Subcutaneous abdominal adipose tissue (tissue), 5 donors: ENCODE results near the gene HSF4.
A peak's percentile ranks its signal among the peaks of the same experiment; 100 is the strongest.

Source experiments
- H3K27ac ChIP-seq: one replicate; pipeline ENCODE4 v1.7.0; 2013; ENCODE audit warnings: low read depth, mild to moderate bottlenecking, inconsistent platforms, low read length, moderate library complexity
- H3K27me3 ChIP-seq, 5 donors: one replicate each; pipeline ENCODE4 v1.7.0; 2013; ENCODE audit warnings: low read length in 5 of 5, inconsistent platforms in 1 of 5; ENCODE audit not compliant: control insufficient read depth in 5 of 5, insufficient read depth in 4 of 5
- H3K36me3 ChIP-seq, 5 donors: one replicate each; pipeline ENCODE4 v1.7.0; 2013; ENCODE audit warnings: low read length in 5 of 5; ENCODE audit not compliant: control insufficient read depth in 5 of 5, insufficient read depth in 5 of 5
- H3K4me1 ChIP-seq, 5 donors: one replicate each; pipeline ENCODE4 v1.7.0; 2013; ENCODE audit warnings: low read length in 5 of 5, mild to moderate bottlenecking in 3 of 5, moderate library complexity in 1 of 5; ENCODE audit not compliant: control insufficient read depth in 5 of 5, insufficient read depth in 5 of 5
- H3K4me3 ChIP-seq, 5 donors: one replicate each; pipeline ENCODE4 v1.7.0; 2013; ENCODE audit warnings: low read length in 5 of 5, low read depth in 1 of 5
- H3K9ac ChIP-seq, 5 donors: one replicate each; pipeline ENCODE4 v1.7.0; 2013; ENCODE audit warnings: low read length in 5 of 5, mild to moderate bottlenecking in 4 of 5, moderate library complexity in 3 of 5
- H3K9me3 ChIP-seq, 5 donors: one replicate each; pipeline ENCODE4 v1.7.0; 2013; ENCODE audit warnings: low read length in 5 of 5; ENCODE audit not compliant: control insufficient read depth in 5 of 5
- donor health status: healthy.
- donor health status: healthy.
- donor health status: healthy.
- donor health status: healthy.
- donor health status: healthy.

The HSF4 gene

DNA sequence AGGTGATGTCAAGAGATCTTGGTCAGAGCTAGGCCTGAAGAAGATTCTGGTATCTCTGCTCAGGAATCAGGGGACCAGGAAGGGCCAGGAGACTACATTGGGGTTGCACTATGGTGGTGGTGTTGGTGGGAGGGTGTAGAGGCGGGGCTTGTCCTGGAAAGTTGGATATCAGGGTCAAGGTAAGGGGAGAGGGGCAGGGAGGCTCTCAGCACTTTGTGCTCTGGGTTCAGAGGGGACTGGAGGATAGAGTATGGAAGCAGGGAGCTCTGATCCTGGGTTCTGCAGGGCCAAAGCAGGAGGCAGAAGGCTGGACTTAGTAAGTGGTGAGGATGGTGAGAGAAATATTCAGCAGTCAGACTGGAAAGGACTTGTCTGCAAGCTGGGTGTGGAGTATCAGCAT is 8.8 kb downstream of the HSF4 start:
- H3K4me3 ChIP-seq = peak overlapping the region; percentile 56 to 74 (median 63)
- peak overlapping the region in 2 of 5 donors; percentile 56 to 74 for H3K9ac ChIP-seq
- peak overlapping the region; percentile 69 for H3K27ac ChIP-seq
- peaks cover 5 to 64% (median 60%) of the 10 kb centered on the region in 5 donors for H3K4me1 ChIP-seq
- H3K9me3 ChIP-seq = no peaks in the 10 kb centered on the region
- H3K27me3 ChIP-seq = no peaks in the 10 kb centered on the region
- peaks cover 0 to 10% (median 4%) of the 10 kb centered on the region in 5 donors for H3K36me3 ChIP-seq

GRCh38 chr16:67173808-67174705 is 9.5 kb downstream of the HSF4 start:
- Histone ChIP-seq H3K9ac (peak overlapping the region in 4 of 5 donors; percentile 56 to 74 (median 58)), H3K4me1 (peaks cover 5 to 67% (median 63%) of the 10 kb centered on the region in 5 donors), H3K36me3 (peaks cover 0 to 10% (median 4%) of the 10 kb centered on the region in 5 donors), H3K9me3 (no peaks in the 10 kb centered on the region), H3K4me3 (peak overlapping the region; percentile 56 to 74 (median 63)), H3K27me3 (no peaks in the 10 kb centered on the region), H3K27ac (peak overlapping the region; percentile 69)

DNA sequence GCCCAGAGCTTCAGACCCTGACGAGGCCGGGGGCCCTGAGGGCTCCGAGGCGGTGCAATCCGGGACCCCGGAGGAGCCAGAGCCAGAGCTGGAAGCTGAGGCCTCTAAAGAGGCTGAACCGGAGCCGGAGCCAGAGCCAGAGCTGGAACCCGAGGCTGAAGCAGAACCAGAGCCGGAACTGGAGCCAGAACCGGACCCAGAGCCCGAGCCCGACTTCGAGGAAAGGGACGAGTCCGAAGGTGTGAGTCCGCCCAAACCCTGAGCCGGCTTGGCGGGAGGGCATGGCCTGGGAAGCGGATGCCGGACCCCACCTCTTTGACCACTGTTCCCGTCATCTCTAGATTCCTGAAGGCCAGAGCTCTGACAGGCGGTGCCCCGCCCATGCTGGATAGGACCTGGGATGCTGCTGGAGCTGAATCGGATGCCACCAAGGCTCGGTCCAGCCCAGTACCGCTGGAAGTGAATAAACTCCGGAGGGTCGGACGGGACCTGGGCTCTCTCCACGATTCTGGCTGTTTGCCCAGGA is 10.2 kb downstream of the HSF4 start:
- H3K9ac ChIP-seq = peak overlapping the region in 4 of 5 donors; percentile 56 to 65 (median 58)
- H3K36me3 ChIP-seq = peaks cover 0 to 10% (median 4%) of the 10 kb centered on the region in 5 donors
- H3K9me3 ChIP-seq = no peaks in the 10 kb centered on the region
- no peaks in the 10 kb centered on the region for H3K27me3 ChIP-seq
- H3K27ac ChIP-seq = peak overlapping the region; percentile 16
- peak overlapping the region in 4 of 5 donors; percentile 61 to 74 (median 66) for H3K4me3 ChIP-seq
- peaks cover 5 to 60% (median 56%) of the 10 kb centered on the region in 5 donors for H3K4me1 ChIP-seq

- Histone ChIP-seq H3K27ac (no peak overlapping the region), H3K36me3 (peaks cover 0 to 10% (median 4%) of the 10 kb centered on the region in 5 donors), H3K4me3 (no peak overlapping the region), H3K27me3 (no peaks in the 10 kb centered on the region), H3K4me1 (peaks cover 8 to 55% (median 44%) of the 10 kb centered on the region in 5 donors), H3K9me3 (no peaks in the 10 kb centered on the region), H3K9ac (no peak overlapping the region)
These were observed 12.1 kb downstream of the HSF4 start for GRCh38 chr16:67176662-67177061.

DNA sequence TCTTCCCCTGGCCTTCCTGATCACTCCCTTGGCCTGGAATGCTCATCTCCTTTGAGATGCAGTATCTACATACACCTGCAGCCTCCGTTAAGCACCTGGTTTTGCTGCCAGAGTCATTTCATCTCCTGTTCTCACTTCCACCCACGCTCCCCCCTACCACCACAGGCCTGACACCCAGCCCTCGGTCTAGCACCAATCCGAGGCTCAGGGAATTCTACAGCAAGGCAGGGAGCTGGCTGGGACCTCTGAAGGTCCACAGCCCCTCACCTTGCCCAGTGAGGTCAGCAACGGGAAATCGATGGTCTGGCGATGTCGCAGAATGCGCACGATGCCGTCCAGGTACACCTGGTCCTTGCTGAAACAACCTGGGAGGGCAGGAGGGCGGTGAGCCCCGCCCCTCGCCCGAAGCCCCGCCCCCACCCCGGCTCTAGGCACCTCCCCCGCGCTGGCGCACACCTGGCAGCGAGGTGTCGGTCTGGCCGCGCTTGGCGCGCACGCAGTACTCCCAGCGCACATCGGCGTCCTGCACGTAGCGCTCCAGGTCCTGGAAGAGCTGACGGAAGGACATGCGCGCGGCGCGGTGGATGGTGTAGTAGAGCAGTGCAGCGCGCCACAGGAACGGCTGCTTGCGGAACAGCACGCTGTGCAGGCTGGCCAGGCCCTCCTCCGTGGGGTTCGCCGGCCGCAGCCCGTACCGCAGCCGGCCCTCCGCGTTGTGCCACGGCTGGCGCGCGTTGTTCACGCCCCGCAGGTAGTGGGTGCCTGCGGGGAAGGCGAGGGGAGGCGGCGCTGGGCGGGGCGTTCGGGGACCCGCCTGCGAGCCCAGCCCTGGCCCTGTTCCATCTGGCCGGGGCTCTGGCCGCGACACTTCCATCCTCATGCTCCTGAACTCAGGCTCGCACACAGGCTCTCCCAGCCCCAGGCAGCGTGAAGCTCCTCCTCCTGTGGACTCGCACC is 13.5 kb downstream of the HSF4 start:
- H3K27ac ChIP-seq = no peak overlapping the region
- H3K9me3 ChIP-seq = no peaks in the 10 kb centered on the region
- H3K9ac ChIP-seq = peak overlapping the region in 1 of 5 donors; percentile 48

DNA sequence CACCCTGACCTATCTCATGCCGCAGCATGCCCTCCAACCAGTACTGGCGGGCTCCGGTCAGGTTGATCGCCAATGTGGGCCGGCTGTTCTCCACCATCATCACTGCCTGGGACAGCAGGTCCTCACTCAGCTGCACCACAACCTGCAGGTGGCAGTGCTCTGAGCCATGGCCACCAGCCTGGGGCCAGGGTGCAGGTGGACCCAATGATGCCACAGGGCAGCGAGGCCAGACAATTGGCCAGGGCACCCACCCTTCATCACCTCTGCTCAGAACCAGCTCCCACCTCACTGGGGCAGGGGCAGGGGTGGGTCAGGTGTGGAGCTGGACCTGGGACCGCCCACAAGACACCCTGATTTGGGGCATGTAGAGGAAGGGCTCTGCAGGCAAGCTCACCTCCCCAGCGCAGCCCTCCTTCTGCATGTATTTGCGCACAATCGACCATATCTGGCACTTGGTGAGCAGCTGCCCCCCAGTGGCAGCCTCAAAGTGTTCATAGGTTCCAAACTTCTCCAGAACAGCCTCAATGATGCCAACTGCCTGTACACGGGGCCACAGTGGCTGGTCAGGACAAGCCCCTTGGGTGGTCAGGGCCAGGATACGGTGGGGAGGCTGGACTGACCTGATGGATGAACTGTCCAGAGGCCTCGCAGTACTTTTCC is 15.0 kb downstream of the HSF4 start:
- Histone ChIP-seq H3K4me3 (no peak overlapping the region), H3K27ac (no peak overlapping the region), H3K9me3 (no peaks in the 10 kb centered on the region), H3K9ac (no peak overlapping the region), H3K36me3 (peaks cover 0 to 10% (median 4%) of the 10 kb centered on the region in 5 donors), H3K4me1 (peaks cover 5 to 48% (median 41%) of the 10 kb centered on the region in 5 donors), H3K27me3 (no peaks in the 10 kb centered on the region)

More for the DNA sequence above, 13.5 kb downstream of the HSF4 start:
- peaks cover 0 to 10% (median 4%) of the 10 kb centered on the region in 5 donors for H3K36me3 ChIP-seq
- peaks cover 8 to 53% (median 47%) of the 10 kb centered on the region in 5 donors for H3K4me1 ChIP-seq
- peak overlapping the region in 4 of 5 donors; percentile 50 to 69 (median 52) for H3K4me3 ChIP-seq
- no peaks in the 10 kb centered on the region for H3K27me3 ChIP-seq

DNA sequence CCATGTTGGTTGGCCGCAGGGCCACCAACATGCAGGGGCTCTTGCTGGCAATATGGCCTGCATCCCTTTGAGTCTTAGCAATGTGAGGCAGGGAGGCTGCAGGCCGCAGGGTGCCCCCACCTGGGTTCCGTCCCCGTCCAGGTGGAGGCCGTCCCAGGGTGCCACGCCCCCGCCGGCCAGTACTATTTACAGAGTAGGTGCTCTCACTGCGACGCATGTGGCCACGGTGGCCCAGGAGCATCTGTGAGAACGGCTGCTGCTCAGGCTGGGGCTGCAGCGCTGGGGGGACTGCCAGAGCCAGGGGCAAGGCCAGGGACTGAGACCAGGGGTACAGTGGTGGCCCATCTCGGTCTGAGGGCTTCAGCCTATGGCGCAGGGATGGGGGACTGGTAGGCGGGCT is 15.6 kb downstream of the HSF4 start:
- no peak overlapping the region for H3K27ac ChIP-seq
- no peaks in the 10 kb centered on the region for H3K9me3 ChIP-seq
- H3K4me3 ChIP-seq = no peak overlapping the region
- peaks cover 0 to 6% (median 2%) of the 10 kb centered on the region in 5 donors for H3K36me3 ChIP-seq
- no peak overlapping the region for H3K9ac ChIP-seq
- peaks cover 3 to 48% (median 41%) of the 10 kb centered on the region in 5 donors for H3K4me1 ChIP-seq
- no peaks in the 10 kb centered on the region for H3K27me3 ChIP-seq

DNA sequence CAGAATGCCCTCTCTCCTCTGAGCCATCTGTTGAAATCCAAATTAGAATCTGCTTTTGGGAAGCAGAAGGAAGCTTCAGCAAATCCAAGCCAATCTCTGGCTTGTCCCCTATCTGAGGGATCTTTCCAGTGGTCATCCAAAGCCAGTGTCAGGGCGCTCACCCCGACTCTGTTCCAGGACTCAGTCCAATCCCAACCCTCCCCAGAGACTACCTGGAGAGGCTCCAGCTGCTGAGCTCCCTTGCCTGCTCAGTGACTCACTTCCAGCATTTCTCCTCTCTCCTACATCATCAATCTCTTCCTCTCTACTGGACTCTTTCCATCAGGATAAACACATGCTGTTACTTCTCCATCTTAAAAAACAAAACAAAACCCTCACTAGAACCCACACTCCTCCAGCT is 16.8 kb downstream of the HSF4 start:
- H3K36me3 ChIP-seq = peaks cover 0 to 5% (median 0%) of the 10 kb centered on the region in 5 donors
- H3K9ac ChIP-seq = no peak overlapping the region
- no peak overlapping the region for H3K4me3 ChIP-seq
- H3K27me3 ChIP-seq = no peaks in the 10 kb centered on the region
- H3K9me3 ChIP-seq = no peaks in the 10 kb centered on the region
- H3K4me1 ChIP-seq = peaks cover 3 to 52% (median 42%) of the 10 kb centered on the region in 5 donors
- no peak overlapping the region for H3K27ac ChIP-seq

- peaks cover 0 to 3% (median 0%) of the 10 kb centered on the region in 5 donors for H3K36me3 ChIP-seq
- no peaks in the 10 kb centered on the region for H3K9me3 ChIP-seq
- no peak overlapping the region for H3K9ac ChIP-seq
- no peak overlapping the region for H3K27ac ChIP-seq
- H3K4me1 ChIP-seq = peaks cover 3 to 52% (median 42%) of the 10 kb centered on the region in 5 donors
- no peaks in the 10 kb centered on the region for H3K27me3 ChIP-seq
- H3K4me3 ChIP-seq = no peak overlapping the region
These were observed 17.7 kb downstream of the HSF4 start for GRCh38 chr16:67182288-67182687.
